Measurements from ENCODE around the gene AP1G2.

GRCh38 chr14:23523229-23524016 lies 44.2 kb downstream of the AP1G2 start:
- TF ChIP-seq EZH2 (IDR thresholded peaks at IDR 0.05) = no peak
- TF ChIP-seq POLR2AphosphoS5 (IDR thresholded peaks at IDR 0.05; ENCODE audit: borderline replicate concordance, low read depth, low read length) = no peak
